ENCODE results near the gene NISCH. TPM values are rescaled to one million over a fixed set of nuclear protein-coding genes. Genes with fewer than 3 reads are reported as not detected.

NISCH gene
- total RNA-seq, 1 experiment from 2014 or later: 104 TPM

DNA sequence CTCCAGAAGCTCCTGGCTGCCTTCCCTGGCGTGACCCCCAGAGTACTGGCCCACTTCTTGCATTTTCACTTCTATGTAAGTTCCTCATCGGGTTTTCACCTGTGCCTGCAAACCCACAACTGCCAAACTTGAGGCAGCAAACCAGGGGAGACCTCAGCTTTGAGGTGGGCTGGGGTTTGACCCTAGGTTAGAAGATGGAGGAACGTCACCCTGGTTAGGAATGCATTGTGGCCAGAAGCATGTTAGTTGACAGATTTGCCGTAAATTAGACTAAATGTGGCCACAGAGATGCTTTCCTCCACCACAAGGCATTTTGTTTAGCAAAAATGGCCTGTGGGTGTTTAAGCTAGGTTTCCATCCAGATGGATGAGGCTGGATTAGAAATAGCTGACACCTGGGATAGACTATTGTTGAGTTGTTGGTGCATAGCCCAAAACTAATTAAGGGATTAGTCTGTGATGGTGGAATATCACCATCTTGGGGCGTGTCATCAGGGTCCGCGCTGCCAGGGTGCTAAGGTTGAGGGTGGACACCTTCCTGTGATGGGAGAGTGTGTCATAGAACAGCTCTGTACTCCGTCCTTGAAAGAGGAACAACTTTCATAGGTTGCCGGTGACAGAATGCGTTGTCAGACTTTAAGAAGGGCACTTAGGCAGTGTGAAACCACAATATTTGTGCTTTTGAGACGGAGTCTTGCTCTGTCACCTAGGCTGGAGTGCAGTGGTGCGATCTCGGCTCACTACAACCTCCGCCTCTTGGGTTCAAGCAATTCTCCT lies 3.6 kb downstream of the NISCH start:
- H3K4me1 ChIP-seq (ENCODE audit: insufficient read depth, low read length): no peaks in the 10 kb centered on the region; the same call in 1 of the 2 replicates
- H3K4ac ChIP-seq (ENCODE audit: low read depth, low read length): no peak overlapping the region
- H3K79me2 ChIP-seq (ENCODE audit: insufficient read depth, low read length): peaks cover 4% of the 10 kb centered on the region; the same call in 1 of the 2 replicates
- Mint-ChIP-seq H3K27me3 (ENCODE audit: low read depth) (no peaks in the 10 kb centered on the region; the same call in 1 of the 2 replicates), H3K9me3 (no peaks in the 10 kb centered on the region), H3K36me3 (ENCODE audit: insufficient read depth in 1 of 3, low read depth in 3 of 3) (peaks cover 32 to 64% (median 56%) of the 10 kb centered on the region in 3 experiments; a peak in 6 of 7 replicates), H3K4me1 (peaks cover 23 to 35% of the 10 kb centered on the region in 2 experiments), H3K27ac (peak overlapping the region in 1 of 3 experiments; percentile 34; a peak in 1 of 7 replicates), H3K4me3 (peak overlapping the region in 1 of 2 experiments; percentile 19; a peak in 1 of 5 replicates)
- no peak overlapping the region for H3K56ac ChIP-seq (ENCODE audit: insufficient read length, low read depth, low read length)
- no peak overlapping the region for H2AFZ ChIP-seq (ENCODE audit: low read length)
- H4K5ac ChIP-seq (ENCODE audit: insufficient read length, low read depth, low read length): no peak overlapping the region
- no peak overlapping the region for H2BK120ac ChIP-seq (ENCODE audit: low read depth, low read length, poor library complexity, severe bottlenecking)
- no peaks in the 10 kb centered on the region for H3K9me3 ChIP-seq (ENCODE audit: control insufficient read depth, low read depth, low read length)
- no peak overlapping the region for H2BK15ac ChIP-seq (ENCODE audit: low read depth, low read length)
- H3K27me3 ChIP-seq (ENCODE audit: insufficient read depth, low read length): no peaks in the 10 kb centered on the region
- H2BK5ac ChIP-seq (ENCODE audit: insufficient read length, low read length): no peak overlapping the region
- H2BK20ac ChIP-seq (ENCODE audit: low read depth, low read length, poor library complexity, severe bottlenecking): no peak overlapping the region
- H2BK12ac ChIP-seq (ENCODE audit: insufficient read length, low read depth, low read length): no peak overlapping the region
- H3T11ph ChIP-seq (ENCODE audit: low read length): no peak overlapping the region
- H3K14ac ChIP-seq (ENCODE audit: insufficient read depth, low read length): no peak overlapping the region
- H4K91ac ChIP-seq (ENCODE audit: insufficient read length, low read depth, low read length): no peak overlapping the region
- H3K4me2 ChIP-seq (ENCODE audit: insufficient read depth, insufficient read length, low read length): no peak overlapping the region
- H3K23me2 ChIP-seq (ENCODE audit: insufficient read length, low read depth, low read length, poor library complexity, severe bottlenecking): peaks cover 4% of the 10 kb centered on the region
- no peak overlapping the region for H3K27ac ChIP-seq (ENCODE audit: insufficient read length, low read depth, low read length)
- H3K23ac ChIP-seq (ENCODE audit: insufficient read length, low read depth, low read length): no peak overlapping the region
- H3K79me1 ChIP-seq (ENCODE audit: insufficient read depth, low read depth, low read length, poor library complexity, severe bottlenecking): peaks cover 5% of the 10 kb centered on the region
- TF ChIP-seq, protein P1, sequence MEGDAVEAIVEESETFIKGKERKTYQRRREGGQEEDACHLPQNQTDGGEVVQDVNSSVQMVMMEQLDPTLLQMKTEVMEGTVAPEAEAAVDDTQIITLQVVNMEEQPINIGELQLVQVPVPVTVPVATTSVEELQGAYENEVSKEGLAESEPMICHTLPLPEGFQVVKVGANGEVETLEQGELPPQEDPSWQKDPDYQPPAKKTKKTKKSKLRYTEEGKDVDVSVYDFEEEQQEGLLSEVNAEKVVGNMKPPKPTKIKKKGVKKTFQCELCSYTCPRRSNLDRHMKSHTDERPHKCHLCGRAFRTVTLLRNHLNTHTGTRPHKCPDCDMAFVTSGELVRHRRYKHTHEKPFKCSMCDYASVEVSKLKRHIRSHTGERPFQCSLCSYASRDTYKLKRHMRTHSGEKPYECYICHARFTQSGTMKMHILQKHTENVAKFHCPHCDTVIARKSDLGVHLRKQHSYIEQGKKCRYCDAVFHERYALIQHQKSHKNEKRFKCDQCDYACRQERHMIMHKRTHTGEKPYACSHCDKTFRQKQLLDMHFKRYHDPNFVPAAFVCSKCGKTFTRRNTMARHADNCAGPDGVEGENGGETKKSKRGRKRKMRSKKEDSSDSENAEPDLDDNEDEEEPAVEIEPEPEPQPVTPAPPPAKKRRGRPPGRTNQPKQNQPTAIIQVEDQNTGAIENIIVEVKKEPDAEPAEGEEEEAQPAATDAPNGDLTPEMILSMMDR (conservative IDR thresholded peaks at IDR 0.05): no peak
- no peaks in the 10 kb centered on the region for H4K20me1 ChIP-seq (ENCODE audit: control insufficient read depth, insufficient read depth, insufficient read length)
- no peak overlapping the region for H4K8ac ChIP-seq (replicated peaks; ENCODE audit: insufficient read length, low read depth, low read length)
- no CpG with 5 or more reads among the region's 14 CpGs for WGBS (ENCODE audit: extremely low coverage, insufficient read length, low lambda C conversion rate)
- no peak for DNase-seq
- H3K18ac ChIP-seq (ENCODE audit: insufficient read length, low read depth, low read length): no peak overlapping the region
- no peak overlapping the region for H2AK5ac ChIP-seq (ENCODE audit: insufficient read length, low read length)
- H3K9ac ChIP-seq (ENCODE audit: extremely low read depth, insufficient read length, low read length): no peak overlapping the region

Measured in H9 (cell line).